SK-N-SH (cell line): ENCODE data around the gene POLR2B.

Experiments
- CTCF ChIP-seq: fragments of 200-600 bp; sonication (generic); IDR thresholded peaks from 2 replicates; pipeline ENCODE4 v1.6.1; 2017; ENCODE audit warnings: antibody characterized with exemption, mild to moderate bottlenecking, moderate library complexity
- EP300 ChIP-seq, 2 experiments: IDR thresholded peaks; 2 replicates each; pipeline versions ENCODE4 v1.4.0 to v1.6.1; 2012; ENCODE audit warnings: borderline replicate concordance in 1 of 2, low read depth in 1 of 2, low read length in 1 of 2

- TF ChIP-seq CTCF (no peak), EP300 (IDR thresholded peaks at IDR 0.05; ENCODE audit: borderline replicate concordance in 1 of 2, low read depth in 1 of 2, low read length in 1 of 2) (no peak)
Measured at GRCh38 chr4:56940403-56940802, 38.3 kb upstream of the POLR2B start.
